Suprapubic skin (tissue), 4 donors: ENCODE data around the gene RAB40C. TPM values are rescaled to one million over a fixed set of nuclear protein-coding genes. Genes with fewer than 3 reads are reported as not detected.

Source experiments
- DNase-seq, 2 donors: peaks; one replicate each; pipeline ENCODE4 v3.0.0-alpha.2; 2019; ENCODE audit warnings: low spot score in 2 of 2
- H3K27ac ChIP-seq: fragments of 200-600 bp; sonication (generic); one replicate; pipeline ENCODE4 v1.5.1; 2019
- H3K27me3 ChIP-seq: fragments of 200-600 bp; sonication (generic); one replicate; pipeline ENCODE4 v1.5.1; 2019
- H3K36me3 ChIP-seq: fragments of 200-600 bp; sonication (generic); one replicate; pipeline ENCODE4 v1.5.1; 2019
- H3K4me1 ChIP-seq: fragments of 200-600 bp; sonication (generic); one replicate; pipeline ENCODE4 v1.5.1; 2019
- H3K4me3 ChIP-seq: fragments of 200-600 bp; sonication (generic); one replicate; pipeline ENCODE4 v1.5.1; 2019; ENCODE audit warnings: mild to moderate bottlenecking
- H3K9me3 ChIP-seq: fragments of 200-600 bp; sonication (generic); one replicate; pipeline ENCODE4 v1.5.1; 2019
- CTCF ChIP-seq, 2 donors: fragments of 200-600 bp in 1 of 2; fragments of 450-650 bp in 1 of 2; sonication (generic) in 1 of 2; IDR thresholded peaks; one replicate each; pipeline ENCODE4 v1.5.1; 2016 to 2019; ENCODE audit warnings: antibody characterized with exemption in 2 of 2, mild to moderate bottlenecking in 1 of 2, moderate library complexity in 1 of 2
- EP300 ChIP-seq: sonication (generic); formaldehyde crosslinking; IDR thresholded peaks from one replicate; pipeline ENCODE4 v1.6.1; 2017; ENCODE audit warnings: antibody characterized with exemption
- POLR2A ChIP-seq, 2 donors: fragments of 450-650 bp; IDR thresholded peaks; one replicate each; pipeline ENCODE4 v1.6.1; 2017; ENCODE audit warnings: antibody characterized with exemption in 2 of 2, mild to moderate bottlenecking in 2 of 2, moderate library complexity in 2 of 2
- POLR2AphosphoS5 ChIP-seq, 3 donors: sonication (generic); formaldehyde crosslinking; IDR thresholded peaks; one replicate each; pipeline ENCODE4 v1.6.1; 2017; ENCODE audit warnings: antibody characterized with exemption in 3 of 3
- WGBS: methylation state at CpG from one replicate; pipeline ENCODE4 v1.1.5; 2018; 5-methylcytosine and 5-hydroxymethylcytosine counted together
- total RNA-seq, 4 donors: library from RNA; depleted of rRNA; stranded (reverse); fragments of >200 nt; gene quantifications; one replicate each; pipeline ENCODE4 v1.1.0, GENCODE V29; 2016

Gene RAB40C
- total RNA-seq, 4 donors from 2014 or later = 77.8 to 116 (median 110) TPM

GRCh38 chr16:564690-565418, 25.0 kb upstream of the RAB40C start:
- H3K4me1 ChIP-seq = peaks cover 55% of the 10 kb centered on the region
- no peaks in the 10 kb centered on the region for H3K9me3 ChIP-seq

DNA sequence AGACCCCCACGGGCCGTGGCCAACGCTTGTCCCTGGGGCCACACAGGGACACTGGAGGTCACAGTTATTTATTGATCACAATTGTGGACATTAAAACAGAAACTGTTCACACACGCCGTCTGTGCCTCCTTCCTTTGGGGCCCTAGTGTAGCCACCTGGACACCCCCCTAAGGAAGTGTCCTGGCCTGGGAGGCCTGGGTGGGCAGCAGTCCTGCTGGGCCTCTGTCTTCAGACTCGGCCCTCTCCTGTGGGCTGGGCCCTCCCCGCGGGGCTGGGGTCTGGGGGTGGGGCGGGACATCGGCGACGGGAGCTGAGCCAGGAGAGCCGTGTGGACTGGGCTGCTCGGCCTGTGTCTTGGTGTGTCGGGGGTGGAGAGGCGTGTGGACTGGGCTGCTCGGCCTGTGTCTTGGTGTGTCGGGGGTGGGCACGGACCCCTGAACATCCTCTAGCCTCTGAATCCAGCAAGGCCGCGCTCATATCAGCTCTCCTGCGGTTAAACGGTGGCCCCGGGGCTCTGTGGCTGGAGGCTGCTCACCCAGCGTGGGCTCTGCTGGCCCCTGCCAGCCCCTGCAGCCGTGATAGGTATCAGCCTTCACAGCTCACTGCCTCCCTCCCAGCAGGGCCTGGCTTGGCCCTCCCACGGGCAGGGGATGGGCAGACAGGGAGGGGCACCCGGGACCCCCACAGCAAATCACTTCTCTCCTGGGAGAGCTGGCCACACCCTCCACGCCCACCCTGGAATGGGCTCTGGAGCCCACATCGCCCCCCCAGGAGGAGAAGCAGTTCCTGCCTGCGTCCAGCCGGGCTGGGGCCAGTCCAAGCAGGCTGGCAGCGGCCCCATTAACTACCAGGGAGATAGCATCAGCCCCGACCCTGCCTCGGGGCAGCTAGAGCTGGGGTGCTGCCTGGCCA, 24.2 kb upstream of the RAB40C start:
- Histone ChIP-seq H3K27me3 (peaks cover 20% of the 10 kb centered on the region), H3K9me3 (no peaks in the 10 kb centered on the region), H3K36me3 (no peaks in the 10 kb centered on the region), H3K27ac (no peak overlapping the region), H3K4me1 (peaks cover 51% of the 10 kb centered on the region), H3K4me3 (no peak overlapping the region)
- WGBS = 71% methylated on average over 19 of the region's 35 CpGs
- TF ChIP-seq POLR2AphosphoS5 (IDR thresholded peaks at IDR 0.05) = no peak
- no peak for TF ChIP-seq CTCF (IDR thresholded peaks at IDR 0.05)
- no peak for TF ChIP-seq EP300
- no peak for TF ChIP-seq POLR2A (IDR thresholded peaks at IDR 0.05)
- no peak for DNase-seq

More at GRCh38 chr16:564690-565418, 25.0 kb upstream of the RAB40C start:
- no CpG with 5 or more reads among the region's 42 CpGs for WGBS
- DNase-seq = no peak
- Histone ChIP-seq H3K27ac (no peak overlapping the region), H3K36me3 (no peaks in the 10 kb centered on the region), H3K27me3 (peaks cover 28% of the 10 kb centered on the region), H3K4me3 (no peak overlapping the region)
- TF ChIP-seq POLR2AphosphoS5 (IDR thresholded peaks at IDR 0.05) = no peak
- no peak for TF ChIP-seq EP300
- no peak for TF ChIP-seq POLR2A (IDR thresholded peaks at IDR 0.05)
- TF ChIP-seq CTCF (IDR thresholded peaks at IDR 0.05) = no peak

DNA sequence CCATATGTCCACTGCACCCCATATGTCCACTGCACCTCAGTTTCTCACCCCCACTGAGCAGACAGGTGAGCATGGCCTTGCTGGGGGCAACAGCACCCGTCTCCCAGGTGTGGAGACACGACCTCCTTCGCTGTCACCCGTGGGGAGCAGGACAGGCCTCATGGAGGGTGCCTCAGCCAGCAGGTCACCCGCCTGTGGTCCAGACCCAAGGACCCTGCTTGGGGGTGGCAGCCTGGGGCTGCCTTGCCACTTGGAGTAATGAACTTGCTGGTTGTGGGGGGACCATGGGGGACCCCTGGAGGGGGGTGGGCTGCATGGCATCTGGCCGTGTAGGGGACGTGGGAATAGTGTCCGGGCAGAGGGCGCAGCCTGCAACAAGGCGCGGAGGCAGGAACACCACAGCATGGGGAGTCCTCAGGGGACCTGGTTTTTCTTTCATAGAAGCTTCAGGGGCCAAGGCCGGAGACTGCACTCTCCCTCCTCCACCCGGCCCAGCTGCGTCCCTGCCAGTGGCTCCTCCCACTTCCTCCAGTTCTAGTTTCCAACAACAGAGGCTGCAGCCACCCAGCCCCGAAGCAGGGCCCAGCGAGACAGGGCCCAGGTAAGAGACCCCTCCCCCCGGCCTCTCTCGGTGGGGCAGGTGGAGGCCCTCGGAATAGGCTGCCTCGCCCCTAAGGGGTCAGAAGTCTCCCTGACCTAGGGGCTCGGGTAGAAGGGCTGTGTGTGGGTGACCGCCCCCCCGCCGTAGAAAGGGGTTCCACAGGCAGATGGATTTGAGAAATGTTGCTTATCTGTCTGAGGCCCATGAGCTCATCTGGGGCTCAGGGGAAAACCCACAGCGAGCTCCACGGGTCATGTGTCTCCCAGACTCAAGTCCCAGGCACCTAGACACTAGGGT, 23.1 kb upstream of the RAB40C start, which contains the start of gene NHLRC4:
NHLRC4 (plus strand) TSS at position 531 of the 898 bp plus-strand sequence. CDS start 1,043 bp downstream, outside the sequence.
- Histone ChIP-seq H3K27me3 (peaks cover 11% of the 10 kb centered on the region), H3K27ac (no peak within 1 kb of the TSS), H3K4me3 (peak within 1 kb of the TSS; percentile 32), H3K36me3 (no peaks in the 10 kb centered on the region), H3K9me3 (no peaks in the 10 kb centered on the region), H3K4me1 (peaks cover 58% of the 10 kb centered on the region)
- TF ChIP-seq EP300 (no peak), CTCF (IDR thresholded peaks at IDR 0.05) (no peak), POLR2A (IDR thresholded peaks at IDR 0.05) (no peak)
- no peak for DNase-seq
- 41% methylated on average over 8 of the region's 26 CpGs for WGBS

- Histone ChIP-seq H3K4me3 (peak overlapping the region; percentile 32), H3K27ac (no peak overlapping the region), H3K27me3 (peaks cover 5% of the 10 kb centered on the region), H3K4me1 (peaks cover 58% of the 10 kb centered on the region), H3K9me3 (no peaks in the 10 kb centered on the region), H3K36me3 (no peaks in the 10 kb centered on the region)
- DNase-seq = no peak
- 86% methylated on average over 20 of the region's 35 CpGs for WGBS
- no peak for TF ChIP-seq CTCF (IDR thresholded peaks at IDR 0.05)
These were observed 22.3 kb upstream of the RAB40C start for GRCh38 chr16:567373-568256.
